ENCODE measurements around the gene EXOC6B. TPM values are rescaled to one million over a fixed set of nuclear protein-coding genes. Genes with fewer than 3 reads are reported as not detected.
A peak's percentile ranks its signal among the peaks of the same experiment; 100 is the strongest.
"Not testable (repeated sequence)": the region's sequence is repeated elsewhere in the genome, so short reads cannot be mapped to it uniquely, and the experiment has no call there.

EXOC6B gene
- total RNA-seq, 1 donor from 2014 or later: 104 TPM

DNA sequence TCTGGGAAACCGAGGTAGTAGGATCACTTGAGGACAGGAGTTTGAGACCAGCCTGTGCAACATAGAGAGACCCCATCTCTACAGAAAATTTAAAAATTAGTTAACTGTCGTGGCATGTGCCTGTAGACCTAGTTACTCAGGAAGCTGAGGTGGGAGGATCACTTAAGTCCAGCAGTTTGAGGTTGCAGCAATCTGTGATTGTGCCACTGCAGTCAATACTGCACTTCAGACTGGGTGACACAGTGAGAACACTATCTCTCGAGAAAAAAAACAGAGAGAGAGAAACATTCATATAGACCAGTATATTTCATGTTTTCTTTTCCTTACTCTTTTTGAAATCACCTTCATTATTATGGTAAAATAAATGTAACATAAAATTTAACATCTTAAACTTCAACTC, 387.5 kb downstream of the EXOC6B start:
- TF ChIP-seq, protein P1, sequence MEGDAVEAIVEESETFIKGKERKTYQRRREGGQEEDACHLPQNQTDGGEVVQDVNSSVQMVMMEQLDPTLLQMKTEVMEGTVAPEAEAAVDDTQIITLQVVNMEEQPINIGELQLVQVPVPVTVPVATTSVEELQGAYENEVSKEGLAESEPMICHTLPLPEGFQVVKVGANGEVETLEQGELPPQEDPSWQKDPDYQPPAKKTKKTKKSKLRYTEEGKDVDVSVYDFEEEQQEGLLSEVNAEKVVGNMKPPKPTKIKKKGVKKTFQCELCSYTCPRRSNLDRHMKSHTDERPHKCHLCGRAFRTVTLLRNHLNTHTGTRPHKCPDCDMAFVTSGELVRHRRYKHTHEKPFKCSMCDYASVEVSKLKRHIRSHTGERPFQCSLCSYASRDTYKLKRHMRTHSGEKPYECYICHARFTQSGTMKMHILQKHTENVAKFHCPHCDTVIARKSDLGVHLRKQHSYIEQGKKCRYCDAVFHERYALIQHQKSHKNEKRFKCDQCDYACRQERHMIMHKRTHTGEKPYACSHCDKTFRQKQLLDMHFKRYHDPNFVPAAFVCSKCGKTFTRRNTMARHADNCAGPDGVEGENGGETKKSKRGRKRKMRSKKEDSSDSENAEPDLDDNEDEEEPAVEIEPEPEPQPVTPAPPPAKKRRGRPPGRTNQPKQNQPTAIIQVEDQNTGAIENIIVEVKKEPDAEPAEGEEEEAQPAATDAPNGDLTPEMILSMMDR (IDR thresholded peaks at IDR 0.05; ENCODE audit: unreplicated experiment): no peak
- Mint-ChIP-seq H3K9me3 (peaks cover 63% of the 10 kb centered on the region), H3K4me3 (no peak overlapping the region), H3K4me1 (peaks cover 4% of the 10 kb centered on the region), H3K27ac (no peak overlapping the region), H3K36me3 (peaks cover 71% of the 10 kb centered on the region), H3K27me3 (ENCODE audit: low read depth) (no peaks in the 10 kb centered on the region)
- no peak for DNase-seq (ENCODE audit: low spot score in 2 of 2, unreplicated experiment in 2 of 2)

DNA sequence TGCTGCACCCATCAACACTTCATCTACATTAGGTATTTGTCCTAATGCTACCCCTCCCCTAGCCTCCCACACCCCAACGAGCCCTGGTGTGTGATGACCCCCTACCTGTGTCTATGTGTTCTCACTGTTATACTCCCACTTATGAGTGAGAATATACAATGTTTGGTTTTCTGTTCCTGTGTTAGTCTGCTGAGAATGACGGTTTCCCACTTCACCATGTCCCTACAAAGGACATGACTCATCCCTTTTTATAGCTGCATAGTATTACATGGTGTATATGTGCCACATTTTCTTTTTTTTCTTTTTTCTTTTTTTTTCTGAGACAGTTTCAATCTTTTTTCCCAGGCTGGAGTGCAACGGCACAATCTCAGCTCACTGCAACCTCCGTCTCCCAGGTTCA, 394.1 kb downstream of the EXOC6B start:
- H3K27me3 Mint-ChIP-seq (ENCODE audit: low read depth): no peaks in the 10 kb centered on the region
- H3K27ac Mint-ChIP-seq: no peak overlapping the region
- TF ChIP-seq, protein P1 (IDR thresholded peaks at IDR 0.05; ENCODE audit: unreplicated experiment): no peak
- peaks cover 43% of the 10 kb centered on the region for H3K9me3 Mint-ChIP-seq
- peaks cover 51% of the 10 kb centered on the region for H3K36me3 Mint-ChIP-seq
- DNase-seq (ENCODE audit: low spot score in 2 of 2, unreplicated experiment in 2 of 2): no peak
- H3K4me1 Mint-ChIP-seq: peaks cover 14% of the 10 kb centered on the region
- H3K4me3 Mint-ChIP-seq: no peak overlapping the region

DNA sequence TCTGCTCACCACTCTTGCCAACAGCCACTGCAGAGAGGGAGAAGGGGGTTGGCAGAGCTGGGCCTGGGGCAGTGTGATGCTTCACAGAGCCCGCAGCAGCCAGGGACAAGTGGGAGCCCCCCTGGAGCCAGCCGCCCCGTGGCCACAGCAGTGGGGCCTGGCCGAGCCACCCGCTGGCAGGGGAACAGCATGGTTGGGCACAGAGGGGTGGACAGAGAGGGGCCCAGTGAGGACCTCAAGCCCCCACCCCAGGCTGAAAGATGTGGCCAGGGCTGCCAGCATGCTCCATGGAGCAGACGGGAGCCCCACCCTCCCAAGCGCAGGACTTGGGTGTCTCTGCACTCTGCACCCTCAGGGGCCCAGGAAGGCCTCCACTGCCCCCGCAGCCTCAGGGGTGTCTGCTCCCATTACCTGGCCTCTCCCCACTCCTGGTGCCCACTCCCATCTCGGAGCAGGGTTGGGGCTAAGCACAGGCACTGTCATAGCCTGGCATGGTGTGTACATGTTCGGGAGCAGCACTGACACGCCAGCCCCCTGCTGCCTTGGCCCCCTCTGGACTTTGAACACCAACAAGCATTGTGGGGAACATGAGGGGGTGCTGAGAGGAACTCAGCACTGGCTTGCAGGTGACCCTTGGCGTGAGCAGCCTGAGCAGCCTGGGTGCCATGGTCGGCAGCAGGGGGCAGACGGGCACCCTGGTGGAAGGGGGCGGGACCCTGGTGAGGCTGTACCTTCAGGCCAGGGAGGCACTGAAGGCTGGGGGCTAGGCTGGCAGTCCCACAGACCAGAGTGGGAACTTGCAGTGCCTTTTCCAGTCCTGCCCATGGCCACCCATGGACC, 398.6 kb downstream of the EXOC6B start:
- H3K4me1 Mint-ChIP-seq: peaks cover 40% of the 10 kb centered on the region
- peaks cover 5% of the 10 kb centered on the region for H3K9me3 Mint-ChIP-seq
- peak overlapping the region; percentile 77 for H3K27ac Mint-ChIP-seq
- H3K36me3 Mint-ChIP-seq: peaks cover 20% of the 10 kb centered on the region
- H3K4me3 Mint-ChIP-seq: no peak overlapping the region
- TF ChIP-seq, protein P1 (IDR thresholded peaks at IDR 0.05; ENCODE audit: unreplicated experiment): no peak
- H3K27me3 Mint-ChIP-seq (ENCODE audit: low read depth): no peaks in the 10 kb centered on the region
- DNase-seq (ENCODE audit: low spot score in 2 of 2, unreplicated experiment in 2 of 2): no peak

DNA sequence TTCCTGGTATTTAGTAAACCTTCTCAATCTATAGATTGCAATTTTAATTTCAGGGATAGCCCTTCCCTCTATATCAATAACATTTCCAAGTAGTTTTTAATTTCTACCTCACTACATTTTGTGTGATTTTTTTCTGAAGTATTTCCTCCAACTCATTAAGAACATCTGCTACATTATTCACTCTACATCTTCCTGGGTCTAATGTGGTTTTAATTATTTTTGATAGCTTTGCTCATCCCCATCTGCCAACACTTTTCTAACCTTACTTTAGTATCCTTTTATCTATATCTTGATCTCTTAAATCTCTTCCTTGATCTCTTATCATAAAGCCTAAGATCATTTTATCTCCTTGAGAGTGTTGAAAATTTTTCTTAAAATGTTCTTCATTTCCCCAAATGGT, 399.8 kb downstream of the EXOC6B start:
- Mint-ChIP-seq H3K36me3 (peaks cover 23% of the 10 kb centered on the region), H3K4me3 (no peak overlapping the region), H3K27me3 (ENCODE audit: low read depth) (no peaks in the 10 kb centered on the region), H3K9me3 (peaks cover 8% of the 10 kb centered on the region), H3K4me1 (peaks cover 40% of the 10 kb centered on the region), H3K27ac (peak overlapping the region; percentile 77)
- TF ChIP-seq, protein P1 (IDR thresholded peaks at IDR 0.05; ENCODE audit: unreplicated experiment): no peak
- DNase-seq (ENCODE audit: low spot score in 2 of 2, unreplicated experiment in 2 of 2): no peak

DNA sequence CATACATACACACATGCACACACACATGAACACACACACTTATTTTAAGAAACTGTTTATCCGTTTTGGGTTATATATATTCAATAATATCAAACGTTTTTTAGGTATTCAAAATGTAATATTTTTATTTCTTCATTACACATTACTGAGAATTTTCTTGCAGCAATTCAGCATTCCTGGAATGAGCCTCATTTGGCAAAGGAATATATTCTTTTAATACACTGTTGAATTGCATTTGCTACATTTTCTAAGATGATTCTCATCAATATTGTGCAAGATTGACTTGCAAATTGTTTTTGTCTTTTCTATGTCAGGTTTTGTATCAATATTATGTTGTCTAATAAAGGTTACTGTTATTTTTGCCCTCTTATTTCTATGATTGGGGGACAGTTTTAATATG, 402.1 kb downstream of the EXOC6B start:
- no peak overlapping the region for H3K4me3 Mint-ChIP-seq
- H3K27ac Mint-ChIP-seq: no peak overlapping the region
- H3K27me3 Mint-ChIP-seq (ENCODE audit: low read depth): no peaks in the 10 kb centered on the region
- TF ChIP-seq, protein P1 (IDR thresholded peaks at IDR 0.05; ENCODE audit: unreplicated experiment): no peak
- peaks cover 22% of the 10 kb centered on the region for H3K9me3 Mint-ChIP-seq
- no peak for DNase-seq (ENCODE audit: low spot score in 2 of 2, unreplicated experiment in 2 of 2)
- peaks cover 31% of the 10 kb centered on the region for H3K4me1 Mint-ChIP-seq
- peaks cover 40% of the 10 kb centered on the region for H3K36me3 Mint-ChIP-seq

DNA sequence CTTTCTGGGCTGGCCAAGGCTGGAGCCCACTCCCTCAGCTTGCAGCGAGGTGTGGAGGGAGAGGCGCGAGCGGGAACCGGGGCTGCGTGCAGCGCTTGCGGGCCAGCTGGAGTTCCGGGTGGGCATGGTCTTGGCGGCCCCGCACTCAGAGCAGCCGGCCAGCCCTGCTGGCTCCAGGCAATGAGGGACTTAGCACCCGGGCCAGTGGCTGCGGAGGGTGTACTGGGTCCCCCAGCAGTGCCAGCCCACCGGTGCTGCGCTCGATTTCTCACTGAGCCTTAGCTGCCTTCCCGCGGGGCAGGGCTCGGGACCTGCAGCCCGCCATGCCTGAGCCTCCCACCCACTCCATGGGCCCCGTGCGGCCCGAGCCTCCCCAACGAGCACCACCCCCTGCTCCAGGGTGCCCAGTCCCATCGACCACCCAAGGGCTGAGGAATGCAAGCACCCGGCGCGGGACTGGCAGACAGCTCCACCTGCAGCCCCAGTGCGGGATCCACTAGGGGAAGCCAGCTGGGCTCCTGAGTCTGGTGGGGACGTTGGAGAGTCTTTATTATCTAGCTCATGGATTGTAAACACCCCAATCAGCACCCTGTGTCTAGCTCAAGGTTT, 404.0 kb downstream of the EXOC6B start:
- not testable (repeated sequence) for H3K27me3 Mint-ChIP-seq (ENCODE audit: low read depth); DNase-seq (ENCODE audit: low spot score in 2 of 2, unreplicated experiment in 2 of 2); H3K27ac Mint-ChIP-seq; H3K4me3 Mint-ChIP-seq
- H3K36me3 Mint-ChIP-seq: peaks cover 33% of the 10 kb centered on the region
- peaks cover 25% of the 10 kb centered on the region for H3K9me3 Mint-ChIP-seq
- peaks cover 27% of the 10 kb centered on the region for H3K4me1 Mint-ChIP-seq
